GM23338 (cell line): ENCODE results near the gene PDE6A.

Experiments
- CREB1 ChIP-seq: fragments of 250-450 bp; sonication (Bioruptor Pico); IDR thresholded peaks from 2 replicates; pipeline ENCODE4 v1.5.0; 2020; ENCODE audit warnings: low read depth, mild to moderate bottlenecking, moderate library complexity
- CTCF ChIP-seq, 2 experiments: fragments of 200-600 bp in 1 of 2; sonication (generic) in 1 of 2; conservative IDR thresholded peaks; 2 replicates each; pipeline versions ENCODE4 v1.5.1 to v1.6.1; 2016 to 2017; ENCODE audit warnings: antibody characterized with exemption in 2 of 2, low read depth in 2 of 2, mild to moderate bottlenecking in 2 of 2, moderate library complexity in 1 of 2
- ETS1 ChIP-seq: IDR thresholded peaks from 2 replicates; pipeline ENCODE4 v1.6.1; 2016; ENCODE audit warnings: antibody characterized with exemption
- EZH2phosphoT487 ChIP-seq: fragments of 200-600 bp; sonication (generic); IDR thresholded peaks from one replicate; pipeline ENCODE4 v1.8.1; 2018; ENCODE audit warnings: antibody characterized with exemption; ENCODE audit not compliant: unreplicated experiment
- JUNB ChIP-seq: IDR thresholded peaks from one replicate; pipeline ENCODE4 v1.6.1; 2016; ENCODE audit warnings: antibody characterized with exemption; ENCODE audit not compliant: unreplicated experiment
- REST ChIP-seq: IDR thresholded peaks from one replicate; pipeline ENCODE4 v1.6.1; 2018; ENCODE audit warnings: antibody characterized with exemption; ENCODE audit not compliant: unreplicated experiment
- STAT1 ChIP-seq: IDR thresholded peaks from one replicate; pipeline ENCODE4 v1.6.1; 2016; ENCODE audit warnings: antibody characterized with exemption; ENCODE audit not compliant: unreplicated experiment
- ZNF114 ChIP-seq: fragments of 250-450 bp; sonication (Bioruptor Pico); IDR thresholded peaks from 2 replicates; pipeline ENCODE4 v1.5.0; 2020; ENCODE audit warnings: mild to moderate bottlenecking, moderate library complexity
- ZNF331 ChIP-seq: fragments of 250-450 bp; sonication (Bioruptor Pico); IDR thresholded peaks from 2 replicates; pipeline ENCODE4 v1.5.0; 2020; ENCODE audit warnings: low read depth, mild to moderate bottlenecking, moderate library complexity

GRCh38 chr5:149829954-149830353 is 114.6 kb downstream of the PDE6A start:
- TF ChIP-seq CTCF (conservative IDR thresholded peaks at IDR 0.05; ENCODE audit: low read depth in 2 of 2) = peak in 1 of 2 experiments; percentile 41; a peak in 3 of 4 replicates
- TF ChIP-seq ZNF114 = no peak
- no peak for TF ChIP-seq JUNB
- no peak for TF ChIP-seq EZH2phosphoT487
- no peak for TF ChIP-seq REST
- TF ChIP-seq STAT1 = no peak
- no peak for TF ChIP-seq ETS1
- no peak for TF ChIP-seq ZNF331 (CRISPR knock-in tag)
- no peak for TF ChIP-seq CREB1
